Transverse colon (tissue), 4 donors: ENCODE measurements around the gene C5orf63.

Experiments used
- CTCF ChIP-seq, 5 experiments: fragments of 200-600 bp in 3 of 5; fragments of 450-650 bp in 2 of 5; sonication (generic) in 3 of 5; IDR thresholded peaks; 1 replicate in 2 of 5; 2 replicates in 3 of 5; pipeline ENCODE4 v1.5.1; 2016 to 2017; ENCODE audit warnings: antibody characterized with exemption in 5 of 5, inconsistent platforms in 3 of 5, mild to moderate bottlenecking in 2 of 5, moderate library complexity in 1 of 5
- EP300 ChIP-seq: sonication (generic); formaldehyde crosslinking; IDR thresholded peaks from one replicate; pipeline ENCODE4 v1.6.1; 2017; ENCODE audit warnings: antibody characterized with exemption, low read depth
- POLR2A ChIP-seq: fragments of 450-650 bp; IDR thresholded peaks from one replicate; pipeline ENCODE4 v1.6.1; 2016; ENCODE audit warnings: antibody characterized with exemption, mild to moderate bottlenecking, moderate library complexity
- POLR2AphosphoS5 ChIP-seq, 3 donors: sonication (generic); formaldehyde crosslinking; IDR thresholded peaks; one replicate each; pipeline ENCODE4 v1.6.1; 2016; ENCODE audit warnings: antibody characterized with exemption in 3 of 3

- TF ChIP-seq POLR2A (no peak), CTCF (IDR thresholded peaks at IDR 0.05) (no peak), POLR2AphosphoS5 (IDR thresholded peaks at IDR 0.05) (no peak), EP300 (no peak)
These were observed 62.9 kb downstream of the C5orf63 start for GRCh38 chr5:127010362-127010761.
